Mammary epithelial cell (primary cell): ENCODE measurements around the gene TMEM88.

Experiments used
- EZH2 ChIP-seq: IDR thresholded peaks from 2 replicates; pipeline ENCODE4 v1.6.1; 2012; ENCODE audit warnings: low read length, inconsistent platforms, borderline replicate concordance
- TF ChIP-seq, protein P1 (sequence below), 2 donors: IDR thresholded peaks in 1 of 2; conservative IDR thresholded peaks in 1 of 2; 2 replicates each; pipeline ENCODE4 v1.5.1; 2011 to 2012; ENCODE audit warnings: inconsistent platforms in 2 of 2, low read length in 2 of 2, mild to moderate bottlenecking in 2 of 2, control low read depth in 1 of 2, low read depth in 1 of 2; ENCODE audit not compliant: insufficient read depth in 1 of 2; ENCODE audit errors: extremely low read depth in 1 of 2

DNA sequence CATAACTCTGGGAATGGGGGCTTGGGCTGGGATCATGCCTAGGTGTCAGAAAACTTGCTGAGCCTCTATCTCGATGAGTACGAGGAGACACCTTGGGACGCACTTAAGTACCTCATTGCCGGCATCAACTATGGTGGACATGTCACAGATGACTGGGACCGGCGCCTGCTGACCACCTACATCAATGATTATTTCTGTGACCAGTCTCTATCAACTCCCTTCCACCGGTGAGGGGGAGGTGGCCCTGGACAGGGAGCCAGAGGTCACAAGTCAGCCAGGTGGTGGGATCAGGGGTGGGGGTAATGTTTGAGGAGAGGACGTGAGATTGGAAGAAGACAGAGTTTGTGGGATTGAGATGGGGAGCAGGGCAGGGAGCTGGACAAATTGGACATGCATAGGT is 24.2 kb upstream of the TMEM88 start:
- TF ChIP-seq, protein P1, sequence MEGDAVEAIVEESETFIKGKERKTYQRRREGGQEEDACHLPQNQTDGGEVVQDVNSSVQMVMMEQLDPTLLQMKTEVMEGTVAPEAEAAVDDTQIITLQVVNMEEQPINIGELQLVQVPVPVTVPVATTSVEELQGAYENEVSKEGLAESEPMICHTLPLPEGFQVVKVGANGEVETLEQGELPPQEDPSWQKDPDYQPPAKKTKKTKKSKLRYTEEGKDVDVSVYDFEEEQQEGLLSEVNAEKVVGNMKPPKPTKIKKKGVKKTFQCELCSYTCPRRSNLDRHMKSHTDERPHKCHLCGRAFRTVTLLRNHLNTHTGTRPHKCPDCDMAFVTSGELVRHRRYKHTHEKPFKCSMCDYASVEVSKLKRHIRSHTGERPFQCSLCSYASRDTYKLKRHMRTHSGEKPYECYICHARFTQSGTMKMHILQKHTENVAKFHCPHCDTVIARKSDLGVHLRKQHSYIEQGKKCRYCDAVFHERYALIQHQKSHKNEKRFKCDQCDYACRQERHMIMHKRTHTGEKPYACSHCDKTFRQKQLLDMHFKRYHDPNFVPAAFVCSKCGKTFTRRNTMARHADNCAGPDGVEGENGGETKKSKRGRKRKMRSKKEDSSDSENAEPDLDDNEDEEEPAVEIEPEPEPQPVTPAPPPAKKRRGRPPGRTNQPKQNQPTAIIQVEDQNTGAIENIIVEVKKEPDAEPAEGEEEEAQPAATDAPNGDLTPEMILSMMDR (conservative IDR thresholded peaks at IDR 0.05 in 1 of 2, IDR thresholded peaks at IDR 0.05 in 1 of 2; ENCODE audit: extremely low read depth in 1 of 2, insufficient read depth in 1 of 2, low read depth in 1 of 2, low read length in 2 of 2) = no peak
- no peak for TF ChIP-seq EZH2
